HUES48 (cell line): ENCODE results near the gene RERE.
A peak's percentile ranks its signal among the peaks of the same experiment; 100 is the strongest.

ENCODE experiments used
- H3K27ac ChIP-seq: one replicate; pipeline ENCODE4 v1.7.0; 2013; ENCODE audit warnings: low read depth, low read length, inconsistent platforms
- H3K27me3 ChIP-seq: 2 replicates; pipeline ENCODE4 v1.6.1; 2013; ENCODE audit warnings: mild to moderate bottlenecking, low read length; ENCODE audit not compliant: control insufficient read depth, insufficient read depth
- H3K36me3 ChIP-seq: 2 replicates; pipeline ENCODE4 v1.6.1; 2013; ENCODE audit warnings: low read length; ENCODE audit not compliant: control insufficient read depth, insufficient read depth
- H3K4me1 ChIP-seq: 2 replicates; pipeline ENCODE4 v1.6.1; 2013; ENCODE audit warnings: mild to moderate bottlenecking, low read length; ENCODE audit not compliant: control insufficient read depth, insufficient read depth
- H3K4me3 ChIP-seq: 2 replicates; pipeline ENCODE4 v1.5.1; 2013; ENCODE audit warnings: mild to moderate bottlenecking, low read depth, low read length
- H3K9ac ChIP-seq: 2 replicates; pipeline ENCODE4 v1.6.1; 2013; ENCODE audit warnings: mild to moderate bottlenecking, low read depth, low read length, moderate library complexity
- H3K9me3 ChIP-seq: 2 replicates; pipeline ENCODE4 v1.6.1; 2013; ENCODE audit warnings: low read length; ENCODE audit not compliant: control insufficient read depth, insufficient read depth

RERE gene

GRCh38 chr1:8717148-8717547 lies 100.3 kb downstream of the RERE start:
- Histone ChIP-seq H3K9me3 (no peaks in the 10 kb centered on the region), H3K27ac (no peak overlapping the region), H3K36me3 (no peaks in the 10 kb centered on the region), H3K27me3 (no peaks in the 10 kb centered on the region), H3K4me3 (no peak overlapping the region), H3K4me1 (peaks cover 37% of the 10 kb centered on the region), H3K9ac (no peak overlapping the region)

DNA sequence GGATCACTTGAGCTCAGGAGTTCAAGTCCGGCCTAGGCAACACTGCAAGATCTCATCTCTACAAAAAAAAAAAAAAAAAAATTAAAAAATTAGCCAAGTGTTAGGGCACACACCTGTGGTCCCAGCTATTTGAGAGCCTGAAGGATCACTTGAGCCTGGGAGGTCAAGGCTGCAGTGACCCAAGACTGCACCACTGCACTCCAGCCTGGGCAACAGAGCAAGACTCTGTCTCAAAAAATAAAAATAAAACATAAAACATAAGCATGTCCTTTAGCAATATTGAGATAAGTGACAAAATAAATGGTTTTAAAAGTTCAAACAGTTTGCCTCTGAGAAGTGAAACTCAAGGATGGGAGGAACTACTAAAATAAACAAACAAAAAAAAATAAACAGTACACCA lies 101.2 kb downstream of the RERE start:
- Histone ChIP-seq H3K4me1 (peaks cover 45% of the 10 kb centered on the region), H3K36me3 (no peaks in the 10 kb centered on the region), H3K9me3 (no peaks in the 10 kb centered on the region), H3K4me3 (no peak overlapping the region), H3K9ac (no peak overlapping the region), H3K27me3 (no peaks in the 10 kb centered on the region), H3K27ac (no peak overlapping the region)

GRCh38 chr1:8714173-8714572 lies 103.3 kb downstream of the RERE start:
- H3K4me1 ChIP-seq = peaks cover 48% of the 10 kb centered on the region
- no peaks in the 10 kb centered on the region for H3K36me3 ChIP-seq
- H3K9me3 ChIP-seq = no peaks in the 10 kb centered on the region
- H3K9ac ChIP-seq = no peak overlapping the region
- no peak overlapping the region for H3K4me3 ChIP-seq
- peak overlapping the region; percentile 28 for H3K27ac ChIP-seq
- no peaks in the 10 kb centered on the region for H3K27me3 ChIP-seq

- H3K9me3 ChIP-seq = no peaks in the 10 kb centered on the region
- H3K4me3 ChIP-seq = peak overlapping the region; percentile 20
- peaks cover 34% of the 10 kb centered on the region for H3K4me1 ChIP-seq
- H3K27me3 ChIP-seq = no peaks in the 10 kb centered on the region
- no peaks in the 10 kb centered on the region for H3K36me3 ChIP-seq
- peak overlapping the region; percentile 95 for H3K27ac ChIP-seq
- peak overlapping the region; percentile 18; the same call in 1 of the 2 replicates for H3K9ac ChIP-seq
Measured at GRCh38 chr1:8712413-8713231, 104.8 kb downstream of the RERE start.

DNA sequence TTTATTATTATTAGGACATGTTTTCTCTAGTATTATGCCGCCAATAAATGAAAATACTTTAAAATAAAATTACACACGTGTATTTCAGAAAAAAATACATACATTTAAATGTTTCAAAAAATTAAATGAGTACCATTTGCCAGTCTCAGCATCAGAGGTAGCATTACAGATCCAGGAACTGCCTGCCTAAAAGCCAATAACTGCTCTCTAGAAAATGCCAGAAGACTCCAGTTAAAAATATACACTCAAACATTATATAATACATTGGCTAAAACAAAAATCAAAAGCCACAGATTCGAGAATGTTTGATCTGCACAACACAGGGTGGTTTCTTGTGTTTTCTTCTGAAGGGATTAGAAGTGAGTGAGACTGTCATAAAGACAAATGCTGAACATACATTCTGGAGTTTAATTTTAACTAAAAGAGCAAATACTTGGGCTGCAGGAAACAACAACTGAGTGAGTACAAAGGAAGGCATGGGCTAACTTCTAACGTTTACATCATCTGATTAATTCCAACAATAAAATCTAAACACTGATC lies 105.5 kb downstream of the RERE start:
- Histone ChIP-seq H3K4me1 (peaks cover 27% of the 10 kb centered on the region), H3K27me3 (no peaks in the 10 kb centered on the region), H3K27ac (peak overlapping the region; percentile 95), H3K36me3 (no peaks in the 10 kb centered on the region), H3K4me3 (peak overlapping the region; percentile 20), H3K9ac (peak overlapping the region; percentile 18; the same call in 1 of the 2 replicates), H3K9me3 (no peaks in the 10 kb centered on the region)

DNA sequence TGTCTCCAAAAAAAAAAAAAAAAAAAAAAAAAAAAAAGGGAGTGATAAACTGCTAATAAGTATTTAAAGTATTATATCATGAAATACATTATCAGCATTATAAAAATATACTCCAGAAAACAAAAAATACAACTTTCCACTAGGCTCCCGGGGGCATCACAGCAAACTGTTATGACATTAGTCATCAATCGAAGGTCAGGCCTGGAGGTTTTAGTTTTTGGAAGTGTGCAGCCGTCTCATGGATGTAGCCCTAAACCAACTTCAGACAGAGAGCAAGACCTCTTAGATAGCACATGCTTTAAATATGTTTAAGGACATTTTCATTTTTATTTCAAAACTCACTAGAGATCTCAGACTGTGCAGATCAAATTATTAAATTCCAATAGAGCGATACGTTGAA lies 106.3 kb downstream of the RERE start:
- Histone ChIP-seq H3K9ac (no peak overlapping the region), H3K27me3 (no peaks in the 10 kb centered on the region), H3K36me3 (no peaks in the 10 kb centered on the region), H3K9me3 (no peaks in the 10 kb centered on the region), H3K4me3 (no peak overlapping the region), H3K4me1 (peaks cover 27% of the 10 kb centered on the region), H3K27ac (peak overlapping the region; percentile 95)

GRCh38 chr1:8708259-8708658 lies 109.2 kb downstream of the RERE start:
- H3K27me3 ChIP-seq = no peaks in the 10 kb centered on the region
- no peak overlapping the region for H3K4me3 ChIP-seq
- H3K36me3 ChIP-seq = no peaks in the 10 kb centered on the region
- H3K27ac ChIP-seq = no peak overlapping the region
- no peaks in the 10 kb centered on the region for H3K9me3 ChIP-seq
- no peak overlapping the region for H3K9ac ChIP-seq
- peaks cover 49% of the 10 kb centered on the region for H3K4me1 ChIP-seq

- H3K27me3 ChIP-seq = no peaks in the 10 kb centered on the region
- no peaks in the 10 kb centered on the region for H3K9me3 ChIP-seq
- no peaks in the 10 kb centered on the region for H3K36me3 ChIP-seq
- peaks cover 37% of the 10 kb centered on the region for H3K4me1 ChIP-seq
- no peak overlapping the region for H3K4me3 ChIP-seq
- peak overlapping the region; percentile 62 for H3K27ac ChIP-seq
- H3K9ac ChIP-seq = no peak overlapping the region; the same call in 1 of the 2 replicates
Measured at GRCh38 chr1:8706995-8707396, 110.4 kb downstream of the RERE start.

DNA sequence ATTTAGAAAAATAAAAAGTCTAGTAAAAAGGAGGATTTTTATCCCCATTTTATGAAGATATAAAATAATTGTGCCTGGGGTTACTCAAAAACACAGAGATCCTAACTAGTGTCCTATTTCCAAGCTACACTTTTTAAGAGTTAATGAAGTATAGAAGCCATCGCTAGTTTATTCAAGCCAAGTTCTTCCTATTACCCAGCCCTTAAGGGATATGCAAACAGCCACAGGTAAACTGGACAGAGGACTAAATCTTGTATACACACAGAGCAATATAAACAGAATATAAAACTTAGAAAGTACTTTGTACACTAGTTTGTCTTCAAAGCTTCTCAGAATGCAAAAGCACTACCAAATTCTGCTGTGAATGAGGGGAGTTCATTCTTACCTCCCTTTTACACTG lies 111.1 kb downstream of the RERE start:
- peak overlapping the region; percentile 62 for H3K27ac ChIP-seq
- no peaks in the 10 kb centered on the region for H3K36me3 ChIP-seq
- H3K9me3 ChIP-seq = no peaks in the 10 kb centered on the region
- no peaks in the 10 kb centered on the region for H3K27me3 ChIP-seq
- H3K4me3 ChIP-seq = no peak overlapping the region
- H3K4me1 ChIP-seq = peaks cover 33% of the 10 kb centered on the region
- H3K9ac ChIP-seq = no peak overlapping the region

DNA sequence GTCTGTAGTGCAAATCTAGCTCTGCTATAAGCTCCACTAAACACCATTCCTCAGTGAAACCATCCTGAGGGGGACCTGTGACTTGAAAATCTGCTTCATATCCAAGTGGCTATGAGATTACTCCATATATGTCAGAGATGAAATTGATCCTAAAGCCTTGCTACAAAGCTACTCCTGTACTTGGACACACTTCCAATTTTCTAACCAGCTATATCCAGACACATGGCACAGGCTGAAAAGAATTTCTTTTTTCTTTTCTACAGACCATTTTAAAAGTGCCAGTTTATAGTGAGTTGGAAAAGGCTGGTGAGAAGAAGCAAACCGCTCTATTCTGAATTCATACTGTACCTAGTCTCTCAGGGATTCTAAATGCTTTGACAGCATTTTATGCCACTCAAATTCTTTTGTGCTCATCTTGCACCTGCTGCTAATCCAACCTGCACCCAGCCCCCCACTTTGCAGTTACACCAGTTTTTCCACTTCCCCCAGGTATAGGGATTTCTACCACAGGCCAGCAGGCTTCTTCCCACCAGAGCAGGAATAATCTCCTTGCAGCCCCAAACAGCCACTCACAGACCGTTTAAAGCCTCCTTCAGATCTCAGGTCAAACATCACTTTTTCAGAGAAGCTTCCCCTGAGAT lies 112.5 kb downstream of the RERE start:
- H3K27ac ChIP-seq = peak overlapping the region; percentile 79

More for the DNA sequence above, 112.5 kb downstream of the RERE start:
- Histone ChIP-seq H3K9me3 (no peaks in the 10 kb centered on the region), H3K4me1 (peaks cover 41% of the 10 kb centered on the region), H3K9ac (no peak overlapping the region; the same call in 1 of the 2 replicates), H3K27me3 (no peaks in the 10 kb centered on the region), H3K36me3 (no peaks in the 10 kb centered on the region), H3K4me3 (peak overlapping the region; percentile 35; the same call in 1 of the 2 replicates)
